ENCODE results near the gene MPV17L. TPM values are rescaled to one million over a fixed set of nuclear protein-coding genes. Genes with fewer than 3 reads are reported as not detected.
A peak's percentile ranks its signal among the peaks of the same experiment; 100 is the strongest.
"Not testable (repeated sequence)": the region's sequence is repeated elsewhere in the genome, so short reads cannot be mapped to it uniquely, and the experiment has no call there.

MPV17L gene
- total RNA-seq, 1 experiment from 2014 or later = 6.4 TPM

DNA sequence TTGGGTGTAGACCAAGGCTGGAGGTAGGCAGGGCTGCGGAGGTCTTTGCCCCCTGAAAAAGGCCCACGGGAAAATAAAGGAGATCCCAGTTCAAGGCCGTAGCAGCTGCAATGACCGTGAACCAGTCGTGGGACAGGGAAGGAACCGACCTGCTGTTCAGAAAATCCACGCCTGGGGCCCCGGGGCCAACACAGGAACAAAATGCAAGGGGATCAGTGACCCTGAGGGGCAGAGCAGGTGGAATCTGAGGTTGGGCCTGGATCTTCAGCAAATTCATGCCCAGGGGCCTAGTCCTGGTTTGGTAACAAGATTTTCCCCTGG is 915 bp downstream of the MPV17L start:
- not testable (repeated sequence) for H4K20me1 ChIP-seq (ENCODE audit: control insufficient read depth, insufficient read depth, insufficient read length); H3K9me3 ChIP-seq (ENCODE audit: control insufficient read depth, low read depth, low read length); H4K8ac ChIP-seq (replicated peaks; ENCODE audit: insufficient read length, low read depth, low read length); H3K27ac Mint-ChIP-seq; H3K14ac ChIP-seq (ENCODE audit: insufficient read depth, low read length); H4K5ac ChIP-seq (ENCODE audit: insufficient read length, low read depth, low read length); H3K79me1 ChIP-seq (ENCODE audit: insufficient read depth, low read depth, low read length, poor library complexity, severe bottlenecking); H3K27ac ChIP-seq (ENCODE audit: insufficient read length, low read depth, low read length); H2BK12ac ChIP-seq (ENCODE audit: insufficient read length, low read depth, low read length); H3K18ac ChIP-seq (ENCODE audit: insufficient read length, low read depth, low read length); H3T11ph ChIP-seq (ENCODE audit: low read length); H4K91ac ChIP-seq (ENCODE audit: insufficient read length, low read depth, low read length); H3K27me3 Mint-ChIP-seq (ENCODE audit: low read depth); H3K9ac ChIP-seq (ENCODE audit: extremely low read depth, insufficient read length, low read length); H3K79me2 ChIP-seq (ENCODE audit: insufficient read depth, low read length); H3K36me3 Mint-ChIP-seq (ENCODE audit: insufficient read depth in 1 of 3, low read depth in 3 of 3); H2BK120ac ChIP-seq (ENCODE audit: low read depth, low read length, poor library complexity, severe bottlenecking); H3K4ac ChIP-seq (ENCODE audit: low read depth, low read length); H3K4me1 ChIP-seq (ENCODE audit: insufficient read depth, low read length); H2BK20ac ChIP-seq (ENCODE audit: low read depth, low read length, poor library complexity, severe bottlenecking); H2AFZ ChIP-seq (ENCODE audit: low read length); H3K56ac ChIP-seq (ENCODE audit: insufficient read length, low read depth, low read length); H2BK15ac ChIP-seq (ENCODE audit: low read depth, low read length); H2BK5ac ChIP-seq (ENCODE audit: insufficient read length, low read length); H3K27me3 ChIP-seq (ENCODE audit: insufficient read depth, low read length); DNase-seq; H3K23me2 ChIP-seq (ENCODE audit: insufficient read length, low read depth, low read length, poor library complexity, severe bottlenecking); H3K23ac ChIP-seq (ENCODE audit: insufficient read length, low read depth, low read length); H2AK5ac ChIP-seq (ENCODE audit: insufficient read length, low read length); H3K9me3 Mint-ChIP-seq
- H3K4me3 Mint-ChIP-seq = peak overlapping the region; percentile 72 to 81
- no CpG with 5 or more reads among the region's 8 CpGs for WGBS (ENCODE audit: extremely low coverage, insufficient read length, low lambda C conversion rate)
- H3K4me1 Mint-ChIP-seq = peaks cover 15 to 23% of the 10 kb centered on the region in 2 experiments
- peak overlapping the region; percentile 5 for H3K4me2 ChIP-seq (ENCODE audit: insufficient read depth, insufficient read length, low read length)
